Activated CD8-positive, alpha-beta T cell treated with anti-CD3 and anti-CD28 coated beads for 36 hours (primary cell): ENCODE measurements around the gene LRRC8C. TPM values are rescaled to one million over a fixed set of nuclear protein-coding genes. Genes with fewer than 3 reads are reported as not detected.

ENCODE experiments used
- ATAC-seq: fragments of 200-7000 bp; cut with Tn5 transposase; one replicate; pipeline ENCODE4 v1.10.0; 2021; ENCODE audit warnings: mild to moderate bottlenecking, moderate library complexity
- CTCF ChIA-PET: fragments of 350-600 bp; sonication (Branson Sonifier 250); formaldehyde crosslinking; loops from one replicate; lab custom pipeline; 2021; ENCODE audit warnings: antibody characterized with exemption; lab: Charles Lee
- POLR2A ChIA-PET: fragments of 350-600 bp; sonication (Branson Sonifier 250); formaldehyde crosslinking; loops from one replicate; lab custom pipeline; 2021; ENCODE audit warnings: antibody characterized with exemption; lab: Charles Lee
- DNase-seq: peaks from one replicate; pipeline ENCODE4 v3.0.0-alpha.2; 2020
- H3K27ac Mint-ChIP-seq: one replicate; pipeline ENCODE4 v1.8.0; 2021; ENCODE audit warnings: mild to moderate bottlenecking, mixed read lengths
- H3K27me3 Mint-ChIP-seq: one replicate; pipeline ENCODE4 v1.8.0; 2021; ENCODE audit warnings: mixed read lengths
- H3K36me3 Mint-ChIP-seq: one replicate; pipeline ENCODE4 v1.8.0; 2021; ENCODE audit warnings: low read depth, mixed read lengths
- H3K4me1 Mint-ChIP-seq: one replicate; pipeline ENCODE4 v1.8.0; 2021; ENCODE audit warnings: low read depth, mixed read lengths
- H3K4me3 Mint-ChIP-seq: one replicate; pipeline ENCODE4 v1.8.0; 2021; ENCODE audit warnings: mild to moderate bottlenecking, moderate library complexity, mixed read lengths
- H3K9me3 Mint-ChIP-seq: one replicate; pipeline ENCODE4 v1.8.0; 2021; ENCODE audit warnings: mixed read lengths
- CTCF ChIP-seq: fragments of 200-600 bp; IDR thresholded peaks from one replicate; pipeline ENCODE4 v1.8.0; 2022; ENCODE audit warnings: antibody characterized with exemption, mild to moderate bottlenecking
- intact Hi-C: fragments of 100-400 bp; cut with micrococcal nuclease; formaldehyde crosslinking; loops from one replicate; pipeline ENCODE4 v1.10.0; 2022
- total RNA-seq, 2 experiments: library from RNA; stranded (reverse); gene quantifications; one replicate each; pipeline ENCODE4 v1.2.3, GENCODE V29; 2021

Gene LRRC8C
- total RNA-seq, 2 experiments from 2014 or later, result 34.4 to 37.4 TPM

DNA sequence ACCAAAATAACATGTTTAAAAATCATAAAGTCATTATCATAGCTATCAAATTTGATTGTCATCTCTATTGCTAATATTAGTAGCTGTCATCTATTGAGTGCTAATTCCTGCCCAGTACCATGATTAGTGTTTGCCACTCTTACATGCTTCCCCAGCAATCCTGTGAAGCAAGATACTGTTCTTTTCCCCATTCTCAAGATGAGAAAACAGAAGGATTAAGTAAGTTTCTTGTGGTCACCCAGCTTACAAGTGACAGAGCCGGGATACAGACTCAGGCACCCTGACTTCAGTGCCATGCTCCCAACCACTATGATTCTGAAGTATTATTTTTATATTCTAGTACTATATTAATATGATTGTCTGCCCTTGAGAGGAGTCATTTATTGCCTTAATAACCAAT, 36.5 kb downstream of the LRRC8C start:
- Mint-ChIP-seq H3K4me1 (peaks cover 95% of the 10 kb centered on the region), H3K4me3 (peak overlapping the region; percentile 34), H3K27ac (peak overlapping the region; percentile 89), H3K36me3 (peaks cover 67% of the 10 kb centered on the region), H3K9me3 (peaks cover 5% of the 10 kb centered on the region), H3K27me3 (no peaks in the 10 kb centered on the region)
- ATAC-seq (no peak), DNase-seq (no peak)
- no peak for TF ChIP-seq CTCF
- POLR2A ChIA-PET, result interaction anchor here (0.9 to 2.6 kb wide), 6 partner anchors 10 to 69 kb away, joined by 3 to 11 read pairs (median 4); no protein-coding TSS in a partner anchor
- CTCF ChIA-PET, result interaction anchor here (1.1 to 5.1 kb wide), 8 partner anchors 11 to 93 kb away, joined by 3 to 29 read pairs (median 4); no protein-coding TSS in a partner anchor
- intact Hi-C loops, result no loop called here

DNA sequence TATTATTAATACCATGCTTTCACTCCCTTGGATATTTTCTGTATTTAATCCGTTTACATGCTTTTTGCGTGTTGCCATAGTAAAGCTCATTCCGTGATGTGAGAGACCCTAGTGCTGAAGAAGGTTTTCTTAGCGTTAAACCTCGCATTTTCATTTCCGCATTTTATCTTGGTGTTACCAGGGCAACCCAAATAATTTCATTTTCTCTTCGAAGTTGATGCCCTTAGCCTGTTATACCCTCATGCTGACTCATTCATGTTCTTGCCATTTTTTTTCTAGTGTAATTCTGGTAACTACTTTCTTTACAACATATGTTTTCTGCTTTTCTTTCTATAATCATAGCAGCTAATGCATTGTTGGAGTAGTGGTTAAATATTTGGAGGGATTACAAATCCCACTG, 37.2 kb downstream of the LRRC8C start:
- ChIA-PET CTCF (interaction anchor here (1.1 to 5.1 kb wide), 10 partner anchors 11 to 93 kb away, joined by 3 to 29 read pairs (median 3); no protein-coding TSS in a partner anchor), POLR2A (interaction anchor here (0.5 to 2.6 kb wide), 10 partner anchors 8 to 69 kb away, joined by 3 to 11 read pairs (median 4); no protein-coding TSS in a partner anchor)
- H3K36me3 Mint-ChIP-seq, result peaks cover 67% of the 10 kb centered on the region
- peak overlapping the region; percentile 84 for H3K27ac Mint-ChIP-seq
- TF ChIP-seq CTCF, result no peak
- intact Hi-C loops, result loop anchor here (5.0 kb wide), 1 partner anchor 38 kb away; the partner anchor contains the start of gene LRRC8C
- H3K4me1 Mint-ChIP-seq, result peaks cover 95% of the 10 kb centered on the region
- H3K9me3 Mint-ChIP-seq, result peaks cover 4% of the 10 kb centered on the region
- no peak for DNase-seq
- peak; percentile 79 for ATAC-seq
- H3K27me3 Mint-ChIP-seq, result no peaks in the 10 kb centered on the region
- peak overlapping the region; percentile 34 for H3K4me3 Mint-ChIP-seq

DNA sequence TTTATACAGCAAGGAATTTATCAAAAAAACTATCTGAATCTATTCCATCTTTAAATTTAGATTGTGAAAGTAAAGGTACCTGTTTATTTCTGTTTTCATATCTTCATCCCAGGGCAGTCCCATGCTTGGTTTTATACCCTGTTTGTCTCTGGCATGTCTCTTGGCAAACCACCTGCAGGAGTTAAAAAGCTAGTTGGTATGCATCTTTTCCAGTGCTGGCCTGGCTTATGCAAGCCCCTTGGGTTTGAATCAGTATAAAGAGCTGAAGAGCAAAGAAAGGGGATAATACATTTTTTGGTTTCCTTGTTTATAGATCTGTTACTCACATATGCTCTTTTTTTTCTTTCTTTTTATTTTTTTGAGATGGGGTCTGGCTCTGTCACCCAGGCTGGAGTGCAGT, 37.8 kb downstream of the LRRC8C start:
- POLR2A ChIA-PET, result interaction anchor here (0.5 to 2.6 kb wide), 11 partner anchors 9 to 122 kb away, joined by 3 to 11 read pairs (median 3); no protein-coding TSS in a partner anchor
- Mint-ChIP-seq H3K4me3 (peak overlapping the region; percentile 32), H3K36me3 (peaks cover 70% of the 10 kb centered on the region)

GRCh38 chr1:89671775-89672488, 39.0 kb downstream of the LRRC8C start:
- DNase-seq, result no peak
- peaks cover 4% of the 10 kb centered on the region for H3K9me3 Mint-ChIP-seq
- POLR2A ChIA-PET, result interaction anchor here (1.0 to 2.6 kb wide), 7 partner anchors 12 to 172 kb away, joined by 3 to 11 read pairs (median 3); no protein-coding TSS in a partner anchor
- TF ChIP-seq CTCF, result no peak
- no peak overlapping the region for H3K4me3 Mint-ChIP-seq
- H3K4me1 Mint-ChIP-seq, result peaks cover 95% of the 10 kb centered on the region
- intact Hi-C loops, result loop anchor here (5.0 kb wide), 1 partner anchor 40 kb away; the partner anchor contains the start of gene LRRC8C
- peak; percentile 41 for ATAC-seq
- peaks cover 71% of the 10 kb centered on the region for H3K36me3 Mint-ChIP-seq
- CTCF ChIA-PET, result interaction anchor here (0.7 to 5.1 kb wide), 5 partner anchors 13 to 91 kb away, joined by 3 to 29 read pairs (median 8); no protein-coding TSS in a partner anchor
- peak overlapping the region; percentile 84 for H3K27ac Mint-ChIP-seq
- no peaks in the 10 kb centered on the region for H3K27me3 Mint-ChIP-seq

More for the DNA sequence above, 37.8 kb downstream of the LRRC8C start:
- peak overlapping the region; percentile 84 for H3K27ac Mint-ChIP-seq
- CTCF ChIA-PET, result interaction anchor here (0.9 to 5.1 kb wide), 10 partner anchors 10 to 92 kb away, joined by 3 to 29 read pairs (median 3); no protein-coding TSS in a partner anchor
- DNase-seq (no peak), ATAC-seq (no peak)
- H3K4me1 Mint-ChIP-seq, result peaks cover 97% of the 10 kb centered on the region
- no peaks in the 10 kb centered on the region for H3K27me3 Mint-ChIP-seq
- peaks cover 4% of the 10 kb centered on the region for H3K9me3 Mint-ChIP-seq
- intact Hi-C loops, result loop anchor here (5.0 kb wide), 1 partner anchor 38 kb away; the partner anchor contains the start of gene LRRC8C
- TF ChIP-seq CTCF, result no peak
